Activated gamma-delta T cell treated with Interleukin-2 at 50 U/mL for 16 hours (primary cell): ENCODE measurements around the gene FUCA1.
"Not testable (repeated sequence)": the region's sequence is repeated elsewhere in the genome, so short reads cannot be mapped to it uniquely, and the experiment has no call there.

Experiments
- DNase-seq: peaks from one replicate; pipeline ENCODE4 v3.0.0-alpha.2; 2020

Gene FUCA1

GRCh38 chr1:23834156-23834555 is 33.9 kb downstream of the FUCA1 start:
- not testable (repeated sequence) for DNase-seq

GRCh38 chr1:23827717-23828116 is 40.4 kb downstream of the FUCA1 start:
- DNase-seq, result no peak

- DNase-seq, result not testable (repeated sequence)
Observed at GRCh38 chr1:23826590-23826989, 41.5 kb downstream of the FUCA1 start.

DNA sequence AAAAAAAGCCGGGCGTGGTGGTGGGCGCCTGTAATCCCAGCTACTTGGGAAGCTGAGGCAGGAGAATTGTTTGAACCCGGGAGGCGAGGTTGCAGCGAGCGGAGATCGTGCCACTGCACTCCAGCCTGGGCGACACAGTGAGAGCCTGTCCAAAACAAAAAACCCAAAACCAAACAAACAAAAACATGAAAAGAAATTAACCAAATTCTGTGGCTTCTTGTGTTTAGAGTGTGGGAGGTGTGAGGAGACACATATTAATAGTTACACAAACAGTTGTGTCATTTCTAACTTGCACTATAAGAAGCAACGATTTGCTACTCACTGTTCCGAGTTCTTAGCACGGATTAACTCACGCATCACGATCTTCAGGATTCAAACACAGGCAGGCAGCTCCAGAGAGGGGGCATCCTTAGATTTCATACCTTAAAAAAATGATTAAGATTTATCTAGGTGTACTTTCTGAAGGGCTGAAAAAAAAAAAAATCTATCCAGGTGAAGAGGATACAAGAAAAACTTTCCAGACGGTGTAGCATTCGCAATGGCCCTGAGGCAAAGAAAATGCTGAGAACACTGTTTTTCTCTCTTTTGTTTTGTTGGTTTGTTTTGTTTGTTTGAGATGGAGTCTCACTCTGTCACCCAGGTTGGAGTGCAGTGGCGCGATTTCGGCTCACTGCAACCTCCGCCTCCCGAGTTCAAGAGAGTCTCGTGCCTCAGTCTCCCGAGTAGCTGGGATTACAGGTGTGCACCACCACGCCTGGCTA is 42.1 kb downstream of the FUCA1 start:
- no peak for DNase-seq

DNA sequence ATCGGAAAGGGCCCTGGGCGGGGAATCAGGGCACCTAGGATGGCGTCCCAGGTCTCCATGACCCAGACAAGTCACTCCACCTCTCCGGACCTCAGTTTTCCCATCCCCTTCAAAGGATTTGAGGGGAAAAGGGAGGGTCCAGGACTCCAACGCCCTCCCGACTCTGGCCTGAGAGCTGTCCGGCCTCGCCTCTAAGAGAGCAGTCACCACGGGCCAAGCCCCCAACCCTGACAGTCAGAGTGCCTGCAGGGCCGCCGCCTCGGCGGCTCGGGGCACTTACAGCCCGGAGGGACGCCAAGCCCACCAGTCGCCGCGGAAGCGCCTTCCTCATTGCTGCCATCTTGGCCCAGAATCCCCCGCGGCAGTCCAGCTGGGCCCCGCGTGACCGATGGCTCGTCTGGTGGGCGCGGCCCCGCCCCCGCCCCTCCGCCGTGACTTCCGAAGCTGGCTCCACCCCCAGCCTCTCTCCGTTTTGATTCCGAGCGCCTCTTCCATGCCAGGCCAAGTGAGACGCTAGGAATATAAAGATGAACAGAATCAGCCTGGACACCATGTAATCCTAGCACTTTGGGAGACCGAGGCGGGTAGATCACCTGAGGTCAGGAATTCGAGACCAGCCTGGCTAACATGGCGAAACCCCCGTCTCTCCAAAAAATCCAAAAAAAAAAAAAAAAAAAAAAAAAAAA is 42.9 kb downstream of the FUCA1 start, which contains the start of gene HMGCL:
Gene HMGCL (minus strand): TSS at position 354 of the 686 bp plus-strand sequence. CDS start 14 bp downstream, at position 340.
- DNase-seq, result peak; percentile 87

- no peak for DNase-seq
Observed at GRCh38 chr1:23824711-23825075, 43.4 kb downstream of the FUCA1 start.

DNA sequence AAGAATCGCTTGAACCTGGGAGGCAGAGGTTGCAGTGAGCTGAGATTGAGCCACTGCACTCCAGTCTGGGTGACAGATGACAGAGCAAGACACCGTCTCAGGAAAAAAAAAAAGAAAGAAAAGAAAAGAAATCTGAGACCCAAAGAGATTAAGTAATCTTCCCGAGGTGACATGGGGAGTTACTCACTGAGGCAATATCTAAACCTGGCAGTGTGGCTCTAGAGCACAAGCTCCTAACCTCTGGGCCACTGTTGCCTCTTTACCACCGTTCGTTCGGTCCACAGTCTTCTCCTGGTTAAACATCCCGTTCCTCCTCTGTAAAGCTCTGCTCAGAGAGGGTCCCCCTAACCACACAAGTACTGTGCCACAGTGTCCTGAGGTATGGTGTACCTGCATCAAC is 44.3 kb downstream of the FUCA1 start:
- no peak for DNase-seq

DNA sequence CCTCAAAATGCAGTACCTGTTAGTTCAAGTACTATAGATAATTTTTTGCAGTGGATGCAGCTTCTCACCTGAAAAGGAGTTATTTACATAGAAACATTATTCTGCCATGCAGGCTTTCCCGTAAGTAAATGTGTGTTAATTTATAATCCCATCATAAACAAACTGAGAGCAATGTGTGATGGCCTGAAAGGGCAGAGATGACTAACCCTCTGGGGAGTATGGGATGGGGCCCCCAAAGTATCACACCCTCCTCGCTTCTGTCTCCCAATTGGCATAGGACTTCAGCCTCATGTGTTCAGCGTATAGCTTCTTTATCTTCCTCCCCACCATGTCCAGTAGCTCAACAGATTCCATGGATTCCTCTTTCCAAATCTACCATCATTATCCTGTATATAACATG is 50.5 kb downstream of the FUCA1 start:
- no peak for DNase-seq

DNA sequence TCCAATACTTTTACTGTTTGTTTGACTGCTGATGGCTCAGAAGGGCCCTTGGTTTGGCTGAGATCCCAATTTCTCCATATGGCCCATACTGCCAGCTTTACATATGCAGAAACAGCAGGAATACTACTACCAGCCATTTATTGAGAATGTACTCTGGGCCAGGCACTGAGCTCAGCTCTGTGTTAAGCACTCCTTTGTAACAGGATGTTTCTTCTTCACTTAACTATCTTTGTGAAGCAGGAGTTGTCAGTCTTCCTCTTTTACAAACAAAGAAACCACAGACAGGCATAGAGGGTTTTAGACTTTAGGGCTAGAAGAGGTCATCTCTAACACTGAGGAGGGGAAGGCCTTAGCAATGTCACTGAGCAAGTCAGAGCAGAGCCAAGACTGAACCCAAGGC is 51.2 kb downstream of the FUCA1 start:
- no peak for DNase-seq

DNA sequence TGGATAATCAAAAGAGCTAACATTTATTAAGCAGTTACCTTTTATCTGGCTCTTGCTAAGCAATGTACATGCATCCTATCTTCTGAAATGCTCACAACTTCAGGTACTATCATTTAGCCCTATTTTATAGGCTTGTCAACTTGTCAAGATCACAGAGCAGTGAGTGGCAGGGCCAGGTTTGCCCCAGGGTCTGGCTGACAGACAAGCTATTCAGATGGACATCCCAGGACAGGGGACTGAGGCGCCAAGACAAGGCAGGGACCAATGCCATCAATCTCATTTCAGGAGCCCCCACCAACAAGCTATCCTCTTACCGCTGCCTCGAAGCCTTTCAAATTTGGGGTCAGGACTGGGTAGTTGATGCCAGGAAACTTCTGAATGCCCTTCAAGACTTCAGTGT is 51.7 kb downstream of the FUCA1 start:
- DNase-seq, result no peak

DNA sequence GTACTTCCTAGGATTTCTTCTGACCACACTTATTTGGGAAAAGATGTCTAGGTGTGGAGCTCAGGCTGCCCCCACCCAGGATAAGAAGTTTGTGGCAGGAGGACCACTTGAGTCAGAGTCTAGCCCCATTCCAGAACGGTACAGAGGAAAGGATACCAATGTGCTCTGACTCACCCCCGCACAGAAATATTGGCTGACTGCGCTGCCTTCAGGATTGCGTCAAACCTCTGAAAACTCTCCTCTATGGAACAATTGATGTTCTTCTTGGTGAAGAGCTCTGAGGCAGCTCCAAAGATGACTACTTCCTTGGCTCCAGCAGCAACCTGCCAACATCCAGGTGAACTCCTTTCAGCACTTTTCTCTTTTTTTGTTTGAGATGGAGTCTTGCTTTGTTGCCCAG is 54.1 kb downstream of the FUCA1 start:
- no peak for DNase-seq

GRCh38 chr1:23810818-23811540 is 57.1 kb downstream of the FUCA1 start:
- DNase-seq, result peak; percentile 44

DNA sequence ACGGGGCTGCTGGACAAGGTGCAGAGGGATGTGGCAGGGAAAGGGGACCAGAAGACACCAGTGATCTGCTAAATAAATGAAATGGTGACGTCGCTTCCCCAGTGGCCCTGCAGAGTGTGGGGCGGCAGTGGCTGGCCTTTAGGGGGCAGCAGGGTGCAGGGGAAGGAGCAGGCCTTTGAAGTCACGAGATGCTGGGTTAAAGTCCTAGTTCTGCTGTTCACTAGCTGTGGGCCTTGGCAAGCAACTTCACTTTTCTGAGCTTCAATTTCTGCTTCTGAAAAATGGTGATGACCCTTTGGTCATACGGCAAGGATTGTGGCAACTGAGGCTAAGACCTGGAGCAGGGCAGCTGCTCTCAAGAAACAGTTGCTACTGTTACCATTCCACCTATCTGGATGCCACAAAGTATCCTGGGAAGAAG is 58.3 kb downstream of the FUCA1 start:
- DNase-seq, result peak; percentile 85

GRCh38 chr1:23807453-23807852 is 60.6 kb downstream of the FUCA1 start:
- DNase-seq, result no peak

DNA sequence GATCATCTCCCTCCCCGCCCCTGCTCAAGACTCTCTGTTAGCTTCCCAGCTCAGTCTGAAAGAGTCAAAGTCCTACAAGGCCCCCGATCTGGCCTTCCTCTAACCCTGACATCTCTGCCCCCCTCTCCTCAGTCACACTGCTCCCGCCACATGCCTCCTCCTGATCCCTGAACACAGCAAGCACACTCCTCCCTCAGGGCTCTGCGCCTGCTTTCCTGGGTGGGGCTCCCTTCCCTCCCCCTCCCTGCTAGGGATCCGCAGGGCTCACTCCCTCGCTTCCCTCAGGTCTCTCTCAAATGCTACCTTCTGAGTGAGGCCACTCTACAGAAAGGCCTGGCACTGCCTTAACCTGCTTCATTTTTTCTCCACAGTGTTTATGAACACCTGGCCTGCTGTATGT is 61.8 kb downstream of the FUCA1 start:
- DNase-seq, result no peak

- no peak for DNase-seq
Observed at GRCh38 chr1:23805025-23805424, 63.1 kb downstream of the FUCA1 start.

- no peak for DNase-seq
Observed at GRCh38 chr1:23804183-23804835, 63.8 kb downstream of the FUCA1 start.

DNA sequence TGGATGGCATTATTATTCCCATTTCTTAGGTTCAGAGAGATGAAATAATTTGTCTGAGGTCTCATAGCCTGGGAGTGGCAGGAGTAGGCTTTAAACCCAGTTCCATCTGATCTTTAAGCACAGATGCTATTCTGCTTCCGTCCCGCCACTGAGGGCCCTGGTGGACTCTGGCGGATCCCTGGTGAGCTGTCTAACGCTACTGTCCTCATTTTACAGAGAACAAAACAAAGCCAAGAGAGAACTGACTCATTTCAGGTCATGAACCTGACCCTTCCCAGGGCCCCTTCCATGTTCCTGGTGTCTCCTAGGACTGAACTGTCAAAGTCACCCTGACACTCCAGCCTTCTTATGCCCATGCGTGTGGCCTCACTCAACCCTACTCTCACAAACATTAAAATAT is 64.4 kb downstream of the FUCA1 start:
- no peak for DNase-seq

GRCh38 chr1:23802809-23803342 is 65.2 kb downstream of the FUCA1 start:
- not testable (repeated sequence) for DNase-seq

GRCh38 chr1:23801876-23802275 is 66.2 kb downstream of the FUCA1 start:
- DNase-seq, result no peak

DNA sequence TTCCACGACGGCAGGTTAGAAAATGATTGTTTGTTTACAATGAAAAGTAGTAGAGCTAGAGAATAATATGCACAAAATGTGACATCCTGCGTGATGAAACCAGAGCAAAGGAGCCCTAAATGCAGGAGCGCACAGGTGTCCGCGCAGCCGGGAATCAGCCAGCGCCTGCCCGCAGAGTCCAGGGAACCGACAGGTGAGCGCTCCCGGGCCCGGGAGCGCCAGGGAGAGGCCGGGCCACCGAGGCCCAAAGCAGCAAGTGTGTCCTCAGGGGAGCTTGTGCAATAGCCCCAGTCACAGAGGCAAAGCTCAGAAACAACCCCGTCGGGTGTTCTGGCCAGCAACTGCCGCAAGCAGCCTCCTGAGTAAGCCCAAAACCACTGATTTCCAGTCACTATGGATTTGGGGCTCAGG is 66.7 kb downstream of the FUCA1 start:
- no peak for DNase-seq

DNA sequence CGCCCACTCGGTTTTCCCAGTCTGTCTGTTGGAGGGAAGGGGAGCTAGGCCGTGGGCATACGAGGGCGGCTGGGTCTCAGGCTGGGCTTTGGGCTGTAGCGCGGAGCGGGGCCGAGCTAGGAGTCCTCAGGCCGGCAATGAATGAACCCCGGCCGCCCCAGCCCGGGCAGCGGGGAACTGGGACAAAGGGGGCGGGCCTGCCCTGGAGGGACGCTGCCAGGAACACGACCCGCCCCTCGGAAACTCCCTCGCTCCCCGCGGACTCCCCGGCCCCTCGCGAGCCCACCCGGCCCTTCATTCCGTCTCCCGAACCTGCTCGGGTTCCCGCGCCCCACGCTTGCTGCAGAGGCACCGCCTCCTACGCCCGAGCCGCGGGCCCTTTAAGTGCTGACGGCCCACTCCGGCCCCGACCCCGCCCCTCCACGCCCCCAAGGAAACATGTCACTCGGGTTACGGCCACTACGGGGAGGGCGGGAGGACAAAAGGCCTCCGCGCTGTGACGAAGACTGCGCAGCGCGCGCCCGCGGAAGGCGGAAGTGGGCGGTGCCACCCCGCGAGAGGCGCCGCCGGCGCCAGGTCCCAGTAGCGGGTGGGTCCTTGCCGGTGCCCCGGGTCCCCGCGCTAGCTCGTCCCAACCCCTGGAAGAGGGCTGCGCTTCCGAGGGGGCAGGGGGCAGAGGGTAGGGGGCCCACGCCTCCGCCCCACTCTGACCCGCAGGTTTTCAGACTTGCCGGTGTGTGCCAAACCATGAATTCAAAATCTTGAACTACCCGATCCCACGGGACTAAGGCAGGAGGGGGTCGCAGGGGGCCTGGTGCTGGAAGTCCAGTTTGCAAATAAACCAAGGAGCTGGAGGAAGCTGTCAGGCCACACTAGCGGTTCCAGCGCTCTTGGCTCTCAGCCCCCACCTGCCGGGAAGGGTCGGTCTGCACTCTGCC is 67.4 kb downstream of the FUCA1 start, which contains the start of gene GALE:
Gene GALE (minus strand): TSS at position 355 of the 938 bp plus-strand sequence. CDS start 1,747 bp downstream, outside the sequence.
- peak; percentile 98 for DNase-seq
